ENCODE data around the gene CDC20B.
"Not testable (repeated sequence)": the region's sequence is repeated elsewhere in the genome, so short reads cannot be mapped to it uniquely, and the experiment has no call there.

CDC20B gene

GRCh38 chr5:55108661-55109060 lies 64.3 kb downstream of the CDC20B start:
- TF ChIP-seq SPI1 (IDR thresholded peaks at IDR 0.05; ENCODE audit: borderline replicate concordance, low read depth): no peak
- TF ChIP-seq POLR2AphosphoS5 (IDR thresholded peaks at IDR 0.05; ENCODE audit: low read depth): no peak
- no peak for TF ChIP-seq GABPA (IDR thresholded peaks at IDR 0.05; ENCODE audit: low read depth)
- no peak for TF ChIP-seq CTCF (IDR thresholded peaks at IDR 0.05; ENCODE audit: insufficient read depth, low read length)
- TF ChIP-seq REST (IDR thresholded peaks at IDR 0.05; ENCODE audit: insufficient replicate concordance, low read depth): no peak
- H3K27me3 ChIP-seq (ENCODE audit: insufficient read depth, poor library complexity, severe bottlenecking): no peaks in the 10 kb centered on the region
- no peak for DNase-seq (ENCODE audit: low read depth in 1 of 2, low spot score in 1 of 2)
- H3K27ac ChIP-seq (replicated peaks): no peak overlapping the region
- no peak overlapping the region for H3K4me3 ChIP-seq (replicated peaks; ENCODE audit: insufficient read depth, low read length)

- H3K27me3 ChIP-seq (ENCODE audit: insufficient read depth, poor library complexity, severe bottlenecking); H3K4me3 ChIP-seq (replicated peaks; ENCODE audit: insufficient read depth, low read length); DNase-seq (ENCODE audit: low read depth in 1 of 2, low spot score in 1 of 2); H3K27ac ChIP-seq (replicated peaks): not testable (repeated sequence)
Measured at GRCh38 chr5:55105976-55106375, 67.0 kb downstream of the CDC20B start.

GRCh38 chr5:55104946-55105701 lies 67.9 kb downstream of the CDC20B start:
- DNase-seq (ENCODE audit: low read depth in 1 of 2, low spot score in 1 of 2): no peak
- Histone ChIP-seq H3K27ac (replicated peaks) (no peak overlapping the region), H3K4me3 (replicated peaks; ENCODE audit: insufficient read depth, low read length) (no peak overlapping the region), H3K27me3 (ENCODE audit: insufficient read depth, poor library complexity, severe bottlenecking) (no peaks in the 10 kb centered on the region)
- TF ChIP-seq GABPA (IDR thresholded peaks at IDR 0.05; ENCODE audit: low read depth) (no peak), SPI1 (IDR thresholded peaks at IDR 0.05; ENCODE audit: borderline replicate concordance, low read depth) (no peak), CTCF (IDR thresholded peaks at IDR 0.05; ENCODE audit: insufficient read depth, low read length) (no peak), POLR2AphosphoS5 (IDR thresholded peaks at IDR 0.05; ENCODE audit: low read depth) (no peak), REST (IDR thresholded peaks at IDR 0.05; ENCODE audit: insufficient replicate concordance, low read depth) (no peak)

GRCh38 chr5:55104036-55104772 lies 68.8 kb downstream of the CDC20B start:
- Histone ChIP-seq H3K27ac (replicated peaks) (no peak overlapping the region), H3K27me3 (ENCODE audit: insufficient read depth, poor library complexity, severe bottlenecking) (no peaks in the 10 kb centered on the region), H3K4me3 (replicated peaks; ENCODE audit: insufficient read depth, low read length) (no peak overlapping the region)
- DNase-seq (ENCODE audit: low read depth in 1 of 2, low spot score in 1 of 2): no peak
- no peak for TF ChIP-seq GABPA (IDR thresholded peaks at IDR 0.05; ENCODE audit: low read depth)
- no peak for TF ChIP-seq POLR2AphosphoS5 (IDR thresholded peaks at IDR 0.05; ENCODE audit: low read depth)
- TF ChIP-seq REST (IDR thresholded peaks at IDR 0.05; ENCODE audit: insufficient replicate concordance, low read depth): no peak
- TF ChIP-seq SPI1 (IDR thresholded peaks at IDR 0.05; ENCODE audit: borderline replicate concordance, low read depth): no peak
